ENCODE results near the gene TCAP.

The TCAP gene

DNA sequence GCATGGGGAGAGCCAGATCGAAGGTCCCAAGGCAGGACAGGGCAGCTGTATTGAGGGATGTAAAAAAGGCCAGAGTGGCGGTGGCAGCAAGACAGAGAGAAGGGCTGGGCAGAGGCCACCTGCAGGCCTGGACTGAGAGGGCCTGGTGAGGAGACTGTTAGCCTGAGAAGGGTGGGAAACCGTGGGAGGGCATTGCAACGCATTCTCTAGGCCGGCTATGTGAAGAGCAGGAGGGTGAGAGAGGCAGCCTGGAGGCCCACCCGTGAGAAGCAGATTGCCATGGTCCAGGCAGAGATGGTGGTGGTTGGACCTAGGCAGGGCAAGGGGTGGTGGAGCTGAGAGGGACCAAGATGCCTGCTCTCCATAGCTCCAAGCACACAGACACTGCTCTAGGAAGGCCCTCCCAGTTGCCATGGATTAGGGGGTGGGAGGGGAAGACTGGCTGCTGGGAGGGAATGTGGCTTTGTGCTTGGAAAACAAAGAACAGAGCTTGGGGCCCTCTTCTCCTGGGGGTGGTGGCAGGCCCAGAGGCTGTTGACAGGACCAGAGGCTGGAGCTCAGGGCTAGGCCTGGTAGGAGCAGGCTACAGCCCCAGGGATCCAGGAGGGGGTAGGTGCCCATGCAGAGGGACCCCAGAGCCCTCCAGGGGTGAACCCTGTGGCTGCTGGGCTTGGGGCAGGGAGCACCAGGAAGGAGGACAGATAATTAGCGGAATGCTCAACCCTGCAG lies 12.4 kb upstream of the TCAP start:
- no peak for DNase-seq

GRCh38 chr17:39653316-39653661 lies 11.9 kb upstream of the TCAP start:
- DNase-seq, result no peak

- DNase-seq, result peak; percentile 84
Measured at GRCh38 chr17:39653662-39654331, 11.4 kb upstream of the TCAP start.

DNA sequence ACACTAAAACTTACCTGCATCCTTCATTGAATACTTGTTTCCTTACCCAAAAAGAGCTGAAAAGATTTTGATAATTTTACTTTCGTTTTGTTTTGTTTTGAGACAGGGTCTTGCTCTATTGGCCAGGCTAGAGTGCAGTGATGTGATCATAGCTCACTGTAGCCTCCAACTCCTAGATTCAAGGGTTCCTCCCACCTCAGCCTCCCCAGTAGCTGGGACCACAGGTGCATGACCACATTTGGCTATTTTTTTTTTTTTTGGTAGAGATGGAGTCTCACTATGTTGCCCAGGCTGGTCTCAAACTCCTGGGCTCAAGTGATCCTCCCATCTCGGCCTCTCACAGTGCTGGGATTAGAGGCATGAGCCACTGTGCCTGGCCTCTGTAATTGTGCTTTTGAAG lies 10.0 kb upstream of the TCAP start:
- no peak for DNase-seq

DNA sequence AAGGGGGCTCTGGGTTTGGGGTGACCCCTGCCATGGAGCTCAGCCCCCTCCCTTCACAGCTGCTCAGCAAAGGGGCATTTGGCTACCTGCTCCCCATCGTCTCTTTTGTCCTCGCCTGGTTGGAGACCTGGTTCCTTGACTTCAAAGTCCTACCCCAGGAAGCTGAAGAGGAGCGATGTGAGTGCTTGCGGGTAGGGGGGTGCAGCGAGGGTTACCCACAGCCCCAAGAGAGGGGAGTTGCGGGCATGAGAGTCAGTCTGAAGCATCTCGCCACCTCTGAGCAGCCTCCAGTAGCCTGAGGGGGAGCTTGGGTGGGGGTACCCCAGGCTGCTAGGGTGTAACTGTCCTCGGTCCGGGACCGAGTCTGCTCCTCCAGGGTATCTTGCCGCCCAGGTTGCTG lies 6.8 kb upstream of the TCAP start:
- DNase-seq, result no peak

DNA sequence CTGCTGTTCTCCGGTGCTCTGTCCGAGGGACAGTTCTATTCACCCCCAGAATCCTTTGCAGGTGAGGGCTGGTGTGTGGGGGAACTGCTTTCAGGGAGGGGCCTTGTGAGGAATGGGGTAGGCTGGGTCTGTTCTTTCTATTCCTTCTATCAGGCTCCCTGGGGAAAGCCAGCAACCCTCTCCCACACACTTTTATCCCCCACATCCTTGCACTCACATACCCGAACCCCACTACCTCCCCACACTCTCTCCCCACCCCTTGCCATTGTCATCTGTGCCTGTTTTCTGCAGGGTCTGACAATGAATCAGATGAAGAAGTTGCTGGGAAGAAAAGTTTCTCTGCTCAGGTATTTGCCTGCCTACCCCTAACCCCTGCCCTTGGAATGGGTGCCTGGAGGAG lies 6.4 kb upstream of the TCAP start:
- no peak for DNase-seq

DNA sequence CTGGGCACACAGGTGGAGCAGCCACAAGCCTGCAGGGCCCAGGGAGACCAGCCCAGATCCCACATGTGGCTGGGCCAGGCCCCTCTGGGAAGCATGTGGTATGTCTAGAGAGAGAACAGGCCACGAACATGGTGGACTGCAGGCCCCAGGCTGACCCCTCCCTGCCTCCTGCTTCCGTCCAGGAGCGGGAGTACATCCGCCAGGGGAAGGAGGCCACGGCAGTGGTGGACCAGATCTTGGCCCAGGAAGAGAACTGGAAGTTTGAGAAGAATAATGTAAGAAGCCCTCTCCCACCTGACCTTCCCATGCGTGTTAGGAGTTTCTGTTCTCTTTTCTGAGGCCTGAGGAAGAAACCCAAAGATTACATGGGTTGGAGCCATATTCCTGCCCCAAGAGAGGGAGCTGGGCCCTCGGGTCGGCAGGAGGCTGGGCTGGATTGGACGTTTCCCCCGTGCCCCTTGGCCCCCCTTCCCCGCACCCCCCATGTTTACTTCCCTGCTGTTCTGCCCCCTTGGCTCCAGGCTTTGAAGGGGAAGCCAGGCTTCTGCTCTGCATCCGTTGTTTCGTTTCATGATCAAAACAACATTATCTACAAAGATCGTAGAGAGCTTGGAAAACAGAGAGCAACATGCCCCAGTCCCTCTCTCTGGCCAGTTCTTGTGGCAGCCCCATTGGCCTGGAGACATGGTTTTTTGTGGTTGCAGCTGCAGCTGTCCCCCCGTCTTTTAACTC lies 5.7 kb upstream of the TCAP start:
- DNase-seq, result no peak

GRCh38 chr17:39660011-39660360 lies 5.2 kb upstream of the TCAP start:
- no peak for DNase-seq

GRCh38 chr17:39660397-39661385 lies 4.5 kb upstream of the TCAP start:
- DNase-seq, result no peak

GRCh38 chr17:39661744-39662541 lies 3.2 kb upstream of the TCAP start:
- DNase-seq, result no peak

GRCh38 chr17:39662551-39663339 lies 2.4 kb upstream of the TCAP start:
- no peak for DNase-seq

- no peak for DNase-seq
Measured at GRCh38 chr17:39663340-39663687, 1.8 kb upstream of the TCAP start.

DNA sequence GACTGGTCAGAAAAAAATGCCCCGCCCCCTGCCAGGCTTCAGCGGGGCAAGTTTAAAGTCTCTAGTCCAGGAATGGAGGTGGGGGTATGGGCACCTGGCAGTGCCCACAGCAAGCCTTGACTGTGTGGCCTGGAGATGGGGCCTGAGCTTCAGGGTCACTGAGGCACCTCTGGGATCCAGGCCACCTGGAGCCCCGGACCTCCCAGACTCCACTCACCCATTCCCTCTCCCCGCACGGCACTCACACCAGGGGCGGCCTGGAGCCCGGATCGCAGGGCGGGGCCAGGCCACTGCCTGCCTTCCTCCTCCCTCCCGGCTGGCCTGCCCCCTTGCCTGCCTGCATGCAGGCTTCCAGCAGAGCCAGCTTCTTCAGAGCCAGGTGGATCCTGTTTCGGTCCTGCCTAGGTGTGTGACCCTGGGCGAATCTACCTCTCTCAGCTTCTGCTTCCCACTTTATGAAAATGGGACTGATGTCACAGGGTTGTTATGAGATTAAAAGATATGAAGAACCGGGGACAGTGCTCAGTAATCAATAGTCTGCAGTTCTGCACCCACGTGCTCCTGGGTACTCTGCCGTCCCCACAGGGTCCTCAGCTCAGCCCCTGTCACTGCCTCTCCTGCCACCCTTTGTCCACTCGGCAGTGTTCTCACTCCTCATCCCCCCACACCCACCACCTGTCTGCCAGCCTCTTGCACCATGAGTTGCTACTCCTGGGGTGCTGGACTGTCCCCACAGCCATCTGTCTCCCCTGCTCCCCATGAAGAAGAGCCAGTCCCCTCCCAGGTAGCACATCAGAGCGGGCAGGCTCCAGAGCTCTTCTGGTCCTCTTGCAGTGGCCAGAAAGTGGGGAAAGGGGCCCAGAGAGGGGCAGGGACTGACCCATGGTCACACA lies 1.2 kb upstream of the TCAP start:
- DNase-seq, result peak; percentile 94

- DNase-seq, result no peak
Measured at GRCh38 chr17:39665642-39666224, 584 bp downstream of the TCAP start.

GRCh38 chr17:39666231-39666600 lies 1.1 kb downstream of the TCAP start:
- no peak for DNase-seq

DNA sequence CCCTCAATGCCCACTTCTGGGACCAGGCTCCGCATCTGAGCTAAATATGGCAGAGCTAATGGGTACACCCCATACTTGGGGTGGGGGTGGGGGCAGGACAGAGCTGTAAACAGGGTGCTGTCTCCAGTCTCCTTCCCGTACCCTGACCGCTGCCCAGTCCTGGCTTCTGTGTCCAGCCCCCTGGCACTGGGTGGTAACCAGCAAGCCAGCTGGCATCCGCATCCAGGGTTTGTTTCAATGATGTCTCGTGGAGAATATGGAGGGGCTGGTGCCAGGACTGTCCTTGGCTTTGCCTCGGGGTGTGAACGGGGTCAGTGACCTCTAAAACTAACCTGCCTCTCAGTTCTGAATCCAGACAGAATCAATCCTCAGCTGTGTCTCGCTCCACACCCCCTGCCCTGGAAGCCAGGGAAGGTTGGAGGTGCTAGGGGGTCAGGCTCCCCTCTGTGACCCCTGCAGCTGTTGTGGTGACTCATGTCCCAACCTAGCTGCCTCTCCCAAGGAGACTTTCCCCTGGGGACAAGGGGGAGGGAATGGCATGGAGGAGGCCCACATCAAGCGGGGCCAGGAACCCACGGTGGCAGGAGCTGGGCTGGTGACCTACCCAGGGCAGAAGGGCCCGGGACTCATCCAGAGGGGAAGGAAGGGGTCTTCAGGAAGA lies 1.6 kb downstream of the TCAP start:
- DNase-seq, result no peak

- no peak for DNase-seq
Measured at GRCh38 chr17:39667262-39667944, 2.3 kb downstream of the TCAP start.
